Measurements from ENCODE around the gene FZD4. TPM values are rescaled to one million over a fixed set of nuclear protein-coding genes. Genes with fewer than 3 reads are reported as not detected.

The FZD4 gene
- total RNA-seq, 1 experiment from 2014 or later = 4.4 TPM

GRCh38 chr11:86932924-86933875 is 22.0 kb downstream of the FZD4 start:
- H3K4me2 ChIP-seq (ENCODE audit: low read length) = no peak overlapping the region
- H3K4me3 ChIP-seq (replicated peaks in 1 of 2; ENCODE audit: low read depth in 1 of 2, low read length in 2 of 2) = no peak overlapping the region
- H3K27me3 ChIP-seq (ENCODE audit: insufficient read depth, low read length) = no peaks in the 10 kb centered on the region
- DNase-seq (ENCODE audit: low read depth, low spot score) (no peak), ATAC-seq (no peak)
- H3K36me3 ChIP-seq (ENCODE audit: control insufficient read depth in 1 of 2, insufficient read depth in 2 of 2, low read length in 2 of 2) = no peaks in the 10 kb centered on the region
- RAD21 ChIA-PET (ENCODE audit: low non-redundant PET in 1 of 2, low total read pairs in 2 of 2, uncharacterized antibody in 2 of 2, unreplicated experiment in 2 of 2) = no interaction called here
- CTCF ChIA-PET = no interaction called here
- H3K9ac ChIP-seq (ENCODE audit: low read length) = no peak overlapping the region
- no TSS peak for BruUV-seq (replicated peaks)
- no peak overlapping the region for H2AFZ ChIP-seq (ENCODE audit: low read depth, low read length, poor library complexity, severe bottlenecking)
- no peaks in the 10 kb centered on the region for H4K20me1 ChIP-seq (ENCODE audit: insufficient read depth)
- intact Hi-C loops (cut with micrococcal nuclease) = no loop called here
- POLR2A ChIA-PET = no interaction called here
- TF ChIP-seq TCF7L2 (IDR thresholded peaks at IDR 0.05; ENCODE audit: borderline replicate concordance, extremely low read depth, insufficient read depth, insufficient read length) (no peak), ELF1 (IDR thresholded peaks at IDR 0.05; ENCODE audit: borderline replicate concordance, low read depth) (no peak), JUND (IDR thresholded peaks at IDR 0.05) (no peak), ZFX (IDR thresholded peaks at IDR 0.05) (no peak), YY1 (IDR thresholded peaks at IDR 0.05; ENCODE audit: extremely low read depth, insufficient replicate concordance, low read depth, low read length) (no peak), CTCF (IDR thresholded peaks at IDR 0.05 in 2 of 3, conservative IDR thresholded peaks at IDR 0.05 in 1 of 3; ENCODE audit: borderline replicate concordance in 1 of 3, insufficient read depth in 1 of 3, low read depth in 2 of 3, low read length in 2 of 3) (no peak), POLR2A (IDR thresholded peaks at IDR 0.05; ENCODE audit: borderline replicate concordance, extremely low read depth, insufficient read depth, insufficient read length) (no peak), FOSL1 (IDR thresholded peaks at IDR 0.05; ENCODE audit: low read depth) (no peak), CEBPB (IDR thresholded peaks at IDR 0.05; ENCODE audit: low read depth) (no peak), RAD21 (IDR thresholded peaks at IDR 0.05; ENCODE audit: low read depth) (no peak), EGR1 (IDR thresholded peaks at IDR 0.05; ENCODE audit: low read depth) (no peak), SIN3A (IDR thresholded peaks at IDR 0.05; ENCODE audit: low read depth) (no peak), CBX3 (IDR thresholded peaks at IDR 0.05; ENCODE audit: low read depth) (no peak), ATF3 (IDR thresholded peaks at IDR 0.05) (no peak)
- TF ChIP-seq, protein P1, sequence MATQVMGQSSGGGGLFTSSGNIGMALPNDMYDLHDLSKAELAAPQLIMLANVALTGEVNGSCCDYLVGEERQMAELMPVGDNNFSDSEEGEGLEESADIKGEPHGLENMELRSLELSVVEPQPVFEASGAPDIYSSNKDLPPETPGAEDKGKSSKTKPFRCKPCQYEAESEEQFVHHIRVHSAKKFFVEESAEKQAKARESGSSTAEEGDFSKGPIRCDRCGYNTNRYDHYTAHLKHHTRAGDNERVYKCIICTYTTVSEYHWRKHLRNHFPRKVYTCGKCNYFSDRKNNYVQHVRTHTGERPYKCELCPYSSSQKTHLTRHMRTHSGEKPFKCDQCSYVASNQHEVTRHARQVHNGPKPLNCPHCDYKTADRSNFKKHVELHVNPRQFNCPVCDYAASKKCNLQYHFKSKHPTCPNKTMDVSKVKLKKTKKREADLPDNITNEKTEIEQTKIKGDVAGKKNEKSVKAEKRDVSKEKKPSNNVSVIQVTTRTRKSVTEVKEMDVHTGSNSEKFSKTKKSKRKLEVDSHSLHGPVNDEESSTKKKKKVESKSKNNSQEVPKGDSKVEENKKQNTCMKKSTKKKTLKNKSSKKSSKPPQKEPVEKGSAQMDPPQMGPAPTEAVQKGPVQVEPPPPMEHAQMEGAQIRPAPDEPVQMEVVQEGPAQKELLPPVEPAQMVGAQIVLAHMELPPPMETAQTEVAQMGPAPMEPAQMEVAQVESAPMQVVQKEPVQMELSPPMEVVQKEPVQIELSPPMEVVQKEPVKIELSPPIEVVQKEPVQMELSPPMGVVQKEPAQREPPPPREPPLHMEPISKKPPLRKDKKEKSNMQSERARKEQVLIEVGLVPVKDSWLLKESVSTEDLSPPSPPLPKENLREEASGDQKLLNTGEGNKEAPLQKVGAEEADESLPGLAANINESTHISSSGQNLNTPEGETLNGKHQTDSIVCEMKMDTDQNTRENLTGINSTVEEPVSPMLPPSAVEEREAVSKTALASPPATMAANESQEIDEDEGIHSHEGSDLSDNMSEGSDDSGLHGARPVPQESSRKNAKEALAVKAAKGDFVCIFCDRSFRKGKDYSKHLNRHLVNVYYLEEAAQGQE (IDR thresholded peaks at IDR 0.05; ENCODE audit: low read depth) = no peak
- TF ChIP-seq, protein P2, sequence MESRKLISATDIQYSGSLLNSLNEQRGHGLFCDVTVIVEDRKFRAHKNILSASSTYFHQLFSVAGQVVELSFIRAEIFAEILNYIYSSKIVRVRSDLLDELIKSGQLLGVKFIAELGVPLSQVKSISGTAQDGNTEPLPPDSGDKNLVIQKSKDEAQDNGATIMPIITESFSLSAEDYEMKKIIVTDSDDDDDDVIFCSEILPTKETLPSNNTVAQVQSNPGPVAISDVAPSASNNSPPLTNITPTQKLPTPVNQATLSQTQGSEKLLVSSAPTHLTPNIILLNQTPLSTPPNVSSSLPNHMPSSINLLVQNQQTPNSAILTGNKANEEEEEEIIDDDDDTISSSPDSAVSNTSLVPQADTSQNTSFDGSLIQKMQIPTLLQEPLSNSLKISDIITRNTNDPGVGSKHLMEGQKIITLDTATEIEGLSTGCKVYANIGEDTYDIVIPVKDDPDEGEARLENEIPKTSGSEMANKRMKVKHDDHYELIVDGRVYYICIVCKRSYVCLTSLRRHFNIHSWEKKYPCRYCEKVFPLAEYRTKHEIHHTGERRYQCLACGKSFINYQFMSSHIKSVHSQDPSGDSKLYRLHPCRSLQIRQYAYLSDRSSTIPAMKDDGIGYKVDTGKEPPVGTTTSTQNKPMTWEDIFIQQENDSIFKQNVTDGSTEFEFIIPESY (IDR thresholded peaks at IDR 0.05; ENCODE audit: extremely low read depth, insufficient replicate concordance, low read length) = no peak
- no peaks in the 10 kb centered on the region for H3K4me1 ChIP-seq (ENCODE audit: control insufficient read depth in 1 of 2, insufficient read depth in 2 of 2, low read length in 2 of 2)
- H3K79me2 ChIP-seq (ENCODE audit: insufficient read depth, low read length) = no peaks in the 10 kb centered on the region
- no peak overlapping the region for H3K27ac ChIP-seq (ENCODE audit: low read depth, low read length)
- no peaks in the 10 kb centered on the region for H3K9me2 ChIP-seq (ENCODE audit: insufficient read depth)
- no peaks in the 10 kb centered on the region for H3K9me3 ChIP-seq (ENCODE audit: control insufficient read depth in 1 of 2, insufficient read depth in 1 of 2, low read depth in 1 of 2, low read length in 2 of 2)
